Measurements from ENCODE around the gene GPATCH2. TPM values are rescaled to one million over a fixed set of nuclear protein-coding genes. Genes with fewer than 3 reads are reported as not detected.
"Not testable (repeated sequence)": the region's sequence is repeated elsewhere in the genome, so short reads cannot be mapped to it uniquely, and the experiment has no call there.

The GPATCH2 gene
- total RNA-seq, 1 experiment from 2014 or later, result 11.3 TPM

GRCh38 chr1:217585577-217585976 is 45.3 kb downstream of the GPATCH2 start (continued):
- TF ChIP-seq ZBTB33 (IDR thresholded peaks at IDR 0.05; ENCODE audit: extremely low read depth, insufficient replicate concordance, low read length) (no peak), CEBPB (IDR thresholded peaks at IDR 0.05; ENCODE audit: low read depth) (no peak), YY1 (IDR thresholded peaks at IDR 0.05; ENCODE audit: extremely low read depth, insufficient replicate concordance, low read depth, low read length) (no peak), ELF1 (IDR thresholded peaks at IDR 0.05; ENCODE audit: borderline replicate concordance, low read depth) (no peak), RAD21 (IDR thresholded peaks at IDR 0.05; ENCODE audit: low read depth) (no peak), TCF7L2 (IDR thresholded peaks at IDR 0.05; ENCODE audit: borderline replicate concordance, extremely low read depth, insufficient read depth, insufficient read length) (no peak), EGR1 (IDR thresholded peaks at IDR 0.05; ENCODE audit: low read depth) (no peak)

- H3K9me2 ChIP-seq (ENCODE audit: insufficient read depth); H3K27me3 ChIP-seq (ENCODE audit: insufficient read depth, low read length); DNase-seq (ENCODE audit: low read depth, low spot score); H3K36me3 ChIP-seq (ENCODE audit: control insufficient read depth in 1 of 2, insufficient read depth in 2 of 2, low read length in 2 of 2); H3K9ac ChIP-seq (ENCODE audit: low read length); H3K27ac ChIP-seq (ENCODE audit: low read depth, low read length); BruUV-seq (replicated peaks); H3K4me3 ChIP-seq (replicated peaks in 1 of 2; ENCODE audit: low read depth in 1 of 2, low read length in 2 of 2); H3K4me1 ChIP-seq (ENCODE audit: control insufficient read depth in 1 of 2, insufficient read depth in 2 of 2, low read length in 2 of 2); H2AFZ ChIP-seq (ENCODE audit: low read depth, low read length, poor library complexity, severe bottlenecking); H4K20me1 ChIP-seq (ENCODE audit: insufficient read depth); RAD21 ChIA-PET (ENCODE audit: low non-redundant PET in 1 of 2, low total read pairs in 2 of 2, uncharacterized antibody in 2 of 2, unreplicated experiment in 2 of 2); H3K79me2 ChIP-seq (ENCODE audit: insufficient read depth, low read length); intact Hi-C loops (cut with micrococcal nuclease); POLR2A ChIA-PET; ATAC-seq; H3K9me3 ChIP-seq (ENCODE audit: control insufficient read depth in 1 of 2, insufficient read depth in 1 of 2, low read depth in 1 of 2, low read length in 2 of 2); CTCF ChIA-PET; H3K4me2 ChIP-seq (ENCODE audit: low read length): not testable (repeated sequence)
These were observed 46.5 kb downstream of the GPATCH2 start for GRCh38 chr1:217584286-217584811.
